HG03442 (cell line): ENCODE data around the gene SLC1A1.
"Not testable (repeated sequence)": the region's sequence is repeated elsewhere in the genome, so short reads cannot be mapped to it uniquely, and the experiment has no call there.

Source experiments
- ATAC-seq: cut with Tn5 transposase; IDR thresholded peaks from one replicate; pipeline ENCODE4 v1.9.1; 2021; ENCODE audit warnings: mild to moderate bottlenecking, moderate library complexity; ENCODE audit not compliant: unreplicated experiment

Gene SLC1A1

DNA sequence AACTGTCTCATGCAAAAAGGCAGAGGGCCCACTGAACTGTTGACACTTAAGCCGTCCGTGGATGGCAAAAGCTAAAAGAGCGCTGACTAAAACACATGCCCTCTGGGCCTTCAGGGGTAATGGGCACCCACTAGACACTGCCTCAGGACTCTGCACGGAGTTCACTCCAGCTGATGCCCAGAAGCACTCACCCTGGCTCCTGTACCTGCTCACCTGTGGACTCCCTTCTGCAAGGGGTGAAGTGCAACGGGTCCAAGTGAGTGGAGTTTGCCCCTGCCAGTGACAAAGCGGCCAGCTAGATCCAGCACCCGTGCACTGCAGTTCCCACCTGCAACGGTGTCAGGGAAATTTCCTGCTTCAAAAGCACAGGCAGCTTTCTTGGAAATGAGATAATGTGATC, 50.2 kb downstream of the SLC1A1 start:
- no peak for ATAC-seq

DNA sequence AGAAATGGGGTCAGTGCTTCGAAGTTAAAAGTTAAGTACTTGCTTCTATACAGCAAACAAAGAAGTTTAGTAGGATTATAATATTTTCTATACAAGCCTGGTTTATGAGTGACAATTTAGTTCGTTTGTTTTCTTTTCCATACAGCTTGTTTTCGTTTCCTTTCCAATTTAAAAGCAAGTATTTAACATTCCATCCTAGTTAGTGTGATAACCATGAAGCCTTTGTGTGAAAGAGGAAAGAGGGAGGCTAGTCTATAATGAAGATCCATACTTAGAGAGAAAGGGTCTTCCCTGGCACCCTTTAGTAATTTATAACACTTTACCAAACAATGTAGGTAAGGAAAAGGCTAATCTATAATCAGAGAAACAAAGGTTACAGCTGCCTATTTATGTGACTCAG, 51.0 kb downstream of the SLC1A1 start:
- no peak for ATAC-seq

DNA sequence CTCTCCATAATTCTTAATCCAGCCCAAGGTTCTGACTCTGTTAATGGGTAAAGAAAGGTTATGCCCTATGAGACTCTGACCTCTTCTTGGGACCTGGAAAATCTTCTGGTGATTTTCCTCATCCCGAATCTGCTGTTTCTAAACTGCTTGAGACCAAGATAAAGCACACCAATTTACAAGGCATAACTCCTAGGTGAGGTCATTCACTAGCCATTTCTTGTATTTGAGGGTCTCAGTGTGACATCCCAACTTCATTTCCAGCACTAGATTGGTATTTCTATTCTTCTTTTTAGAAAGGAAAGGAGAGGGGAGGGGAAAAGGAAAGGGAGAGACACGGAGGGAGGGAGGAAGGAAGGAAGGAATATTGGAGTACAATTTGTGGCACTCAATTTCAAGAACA, 51.6 kb downstream of the SLC1A1 start:
- ATAC-seq = no peak

DNA sequence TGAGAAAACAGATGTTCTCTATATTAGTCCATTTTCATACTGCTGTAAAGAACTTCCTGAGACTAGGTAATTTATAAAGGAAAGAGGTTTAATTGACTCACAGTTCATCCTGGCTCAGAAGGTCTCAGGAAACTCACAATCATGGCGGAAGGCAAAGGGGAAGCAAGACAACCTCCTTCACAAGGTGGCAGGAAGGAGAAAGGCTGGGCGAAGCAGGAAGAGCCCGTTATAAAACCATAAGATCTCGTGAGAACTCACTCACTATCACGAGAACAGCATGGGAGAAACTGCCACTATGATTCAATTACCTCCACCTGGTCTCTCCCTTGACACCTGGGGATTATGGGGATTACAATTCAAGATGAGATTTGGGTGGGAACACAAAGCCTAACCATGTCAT, 54.4 kb downstream of the SLC1A1 start:
- not testable (repeated sequence) for ATAC-seq

DNA sequence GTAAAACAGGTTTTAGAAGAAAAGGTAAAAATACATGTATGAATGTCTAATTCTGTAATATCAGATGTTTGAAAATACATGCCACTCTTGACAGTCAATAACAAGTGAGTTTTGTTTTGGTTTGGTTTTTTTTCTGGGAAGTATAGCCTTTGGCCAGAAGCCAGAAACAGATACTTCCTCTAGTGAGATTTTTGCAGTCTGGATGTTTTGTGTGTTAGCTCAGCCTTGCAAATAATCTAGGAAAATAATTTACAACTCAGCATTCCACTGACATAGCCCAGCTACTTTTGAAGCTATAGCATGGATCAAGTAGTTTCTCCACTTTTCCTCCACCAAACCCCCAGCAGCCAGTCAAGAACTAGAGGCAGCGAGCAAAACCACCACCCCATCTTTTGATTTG, 56.7 kb downstream of the SLC1A1 start:
- no peak for ATAC-seq

DNA sequence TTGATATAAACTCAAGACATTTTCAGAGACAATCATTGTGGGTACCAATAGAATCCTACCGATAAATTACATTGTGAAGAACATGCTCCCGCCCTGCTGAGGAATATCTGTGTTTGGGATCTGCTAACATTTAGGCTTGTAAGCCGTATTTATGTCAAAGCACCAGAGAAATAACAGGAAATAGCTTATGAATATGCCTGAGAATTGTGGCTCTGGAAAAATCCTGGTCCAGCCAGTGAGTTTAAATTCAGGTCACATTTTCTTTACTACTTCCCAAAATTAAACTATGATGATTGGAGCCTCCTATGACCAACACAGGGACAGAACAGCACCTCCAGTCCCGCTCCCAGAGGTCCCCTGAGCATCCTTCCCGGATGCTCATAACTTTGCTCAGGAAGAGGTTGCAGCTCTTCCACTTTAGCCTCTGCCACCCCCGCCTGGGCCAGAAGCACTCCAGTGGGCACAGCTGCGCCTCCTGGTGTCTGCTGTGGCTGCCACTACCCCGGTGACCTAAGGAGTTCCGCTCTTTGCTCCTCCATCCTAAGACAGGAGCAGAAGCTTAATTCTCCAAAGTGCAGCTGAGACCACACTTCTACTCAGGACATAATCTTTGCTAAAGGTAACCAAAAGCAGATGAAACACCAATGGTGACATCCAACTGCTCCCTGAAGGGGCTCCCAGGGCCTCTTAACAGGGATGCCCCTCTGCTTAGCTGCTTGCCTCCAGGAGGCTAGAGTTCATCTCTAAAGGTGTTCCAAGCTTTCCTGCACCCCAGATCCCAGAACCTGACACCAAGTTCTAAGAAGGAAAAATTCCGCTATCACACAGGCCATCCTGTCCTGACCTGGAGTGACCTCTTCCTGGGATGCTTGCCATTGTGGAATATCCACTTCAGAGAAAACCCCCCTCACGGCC, 58.8 kb downstream of the SLC1A1 start:
- no peak for ATAC-seq

DNA sequence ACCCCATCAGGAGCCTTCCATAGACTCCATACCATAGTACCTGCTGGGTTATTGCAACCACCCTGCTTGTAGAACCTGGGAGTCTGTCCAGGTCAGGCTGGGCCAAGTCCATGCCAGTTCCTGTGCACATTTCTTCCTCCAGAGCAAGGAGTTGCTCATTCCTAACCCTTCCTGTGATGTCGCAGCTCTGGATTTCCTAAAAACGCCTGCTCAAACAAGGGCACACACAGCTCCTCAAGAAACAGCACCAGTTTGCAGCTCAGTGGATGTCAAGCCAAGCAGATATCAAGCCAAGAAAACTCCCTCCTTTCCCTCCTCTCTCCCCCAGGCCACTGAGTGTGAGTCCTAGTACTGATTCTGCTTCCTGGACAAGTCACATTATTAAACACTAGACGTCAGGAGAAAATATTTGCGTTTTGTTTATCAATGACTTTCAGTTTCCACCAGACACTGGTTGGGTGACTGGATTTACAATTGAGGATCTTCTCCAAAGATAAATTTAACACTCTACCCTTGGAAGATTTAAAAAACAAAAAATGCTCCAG, 59.6 kb downstream of the SLC1A1 start:
- no peak for ATAC-seq

DNA sequence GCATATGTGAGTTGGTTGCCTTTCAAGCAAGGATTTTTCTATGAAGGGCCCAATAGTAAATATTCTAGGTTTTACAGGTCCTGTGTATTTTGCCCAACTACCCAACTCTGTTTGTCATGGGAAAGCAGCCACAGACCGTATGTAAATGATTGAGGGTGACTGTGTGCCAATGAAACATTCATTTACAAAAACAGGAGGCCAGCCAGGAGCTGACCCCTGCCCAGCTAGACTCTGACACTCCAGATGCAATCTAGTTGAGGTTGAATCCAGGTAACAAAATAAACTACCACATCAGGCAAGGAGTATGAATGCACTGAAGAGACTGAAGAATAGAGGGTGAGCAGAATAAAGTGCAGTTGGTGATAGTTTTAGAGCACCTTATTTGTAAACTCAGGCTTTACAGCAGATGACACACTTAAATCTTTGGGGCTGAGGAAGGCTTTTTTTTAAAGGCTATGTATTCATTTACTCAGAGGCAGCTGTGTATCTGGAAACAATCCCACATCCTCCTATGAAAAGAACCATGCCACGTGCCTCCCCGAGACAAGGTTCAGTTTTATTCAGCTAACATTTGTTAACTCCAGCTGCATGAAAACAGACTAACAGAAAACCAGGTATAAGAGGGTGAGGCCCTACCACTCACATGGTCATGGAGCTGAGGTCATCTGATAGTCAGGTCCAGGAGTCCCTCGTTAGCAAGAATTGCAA, 60.7 kb downstream of the SLC1A1 start:
- no peak for ATAC-seq

DNA sequence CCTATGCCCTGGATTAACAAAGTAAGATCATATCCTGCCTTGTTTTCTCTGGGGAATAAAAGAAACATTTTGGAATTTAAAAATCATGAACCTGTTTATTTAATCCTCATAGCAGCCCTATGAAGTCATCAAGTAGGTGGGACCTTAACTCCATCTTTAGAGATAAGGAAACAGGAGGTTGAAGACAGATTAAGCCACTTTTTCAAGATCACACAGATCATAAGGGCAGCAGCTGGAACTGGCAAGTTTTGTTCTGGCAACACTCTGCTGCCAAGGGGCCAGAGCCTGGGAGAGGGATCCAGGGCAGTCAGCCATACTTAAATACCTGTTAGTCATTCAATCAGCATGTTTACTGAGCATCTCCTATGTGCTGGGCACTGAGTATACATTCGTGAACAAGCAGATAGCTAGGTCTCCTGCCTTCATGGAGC, 63.7 kb downstream of the SLC1A1 start:
- no peak for ATAC-seq

DNA sequence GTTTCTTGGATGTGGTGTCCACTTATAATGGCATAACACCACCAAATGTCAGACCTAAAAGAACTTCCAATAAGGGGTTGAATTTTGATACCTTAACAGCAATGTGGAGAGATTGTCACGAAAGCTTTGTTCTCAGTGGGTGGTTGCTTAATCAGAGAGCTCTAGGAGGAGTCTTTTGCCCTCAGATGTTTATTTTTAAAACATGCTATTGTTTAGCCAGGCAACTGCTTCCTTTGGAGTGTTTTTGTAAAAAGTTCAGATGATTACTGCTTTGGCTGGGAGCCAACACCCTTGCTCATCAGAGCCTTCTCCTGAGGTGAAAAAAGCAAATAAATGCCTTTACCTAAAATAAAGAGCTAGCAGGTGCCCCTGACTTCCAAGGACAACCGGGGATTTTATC, 65.0 kb downstream of the SLC1A1 start:
- no peak for ATAC-seq

DNA sequence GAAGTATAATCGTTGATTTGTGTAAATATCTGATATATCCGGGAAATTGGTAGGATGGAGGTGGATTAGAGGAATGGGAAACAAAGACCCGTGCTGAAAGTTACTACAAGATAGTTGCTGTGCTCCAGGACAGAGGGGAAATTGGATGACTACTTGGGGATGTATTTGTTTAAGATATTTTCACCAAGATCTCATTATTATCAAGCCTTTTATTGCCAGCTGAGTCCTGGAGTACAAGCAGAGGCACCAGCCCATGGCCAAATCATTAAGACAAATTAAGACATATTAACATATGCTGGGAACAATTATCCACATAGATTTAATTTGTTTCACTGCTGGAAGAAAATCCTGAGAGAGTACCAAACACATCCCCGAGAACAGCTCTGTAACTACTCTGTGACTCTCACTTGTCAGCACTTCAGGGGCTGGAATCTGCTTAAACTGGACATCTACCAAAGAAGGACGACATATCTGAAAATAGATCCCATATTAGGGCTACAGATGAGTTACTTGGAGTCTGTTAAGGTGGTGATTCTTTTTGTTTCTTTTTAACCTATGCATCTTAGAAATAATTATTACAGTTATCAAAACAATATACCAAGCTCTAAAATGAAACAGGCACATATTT, 68.2 kb downstream of the SLC1A1 start:
- ATAC-seq = no peak

DNA sequence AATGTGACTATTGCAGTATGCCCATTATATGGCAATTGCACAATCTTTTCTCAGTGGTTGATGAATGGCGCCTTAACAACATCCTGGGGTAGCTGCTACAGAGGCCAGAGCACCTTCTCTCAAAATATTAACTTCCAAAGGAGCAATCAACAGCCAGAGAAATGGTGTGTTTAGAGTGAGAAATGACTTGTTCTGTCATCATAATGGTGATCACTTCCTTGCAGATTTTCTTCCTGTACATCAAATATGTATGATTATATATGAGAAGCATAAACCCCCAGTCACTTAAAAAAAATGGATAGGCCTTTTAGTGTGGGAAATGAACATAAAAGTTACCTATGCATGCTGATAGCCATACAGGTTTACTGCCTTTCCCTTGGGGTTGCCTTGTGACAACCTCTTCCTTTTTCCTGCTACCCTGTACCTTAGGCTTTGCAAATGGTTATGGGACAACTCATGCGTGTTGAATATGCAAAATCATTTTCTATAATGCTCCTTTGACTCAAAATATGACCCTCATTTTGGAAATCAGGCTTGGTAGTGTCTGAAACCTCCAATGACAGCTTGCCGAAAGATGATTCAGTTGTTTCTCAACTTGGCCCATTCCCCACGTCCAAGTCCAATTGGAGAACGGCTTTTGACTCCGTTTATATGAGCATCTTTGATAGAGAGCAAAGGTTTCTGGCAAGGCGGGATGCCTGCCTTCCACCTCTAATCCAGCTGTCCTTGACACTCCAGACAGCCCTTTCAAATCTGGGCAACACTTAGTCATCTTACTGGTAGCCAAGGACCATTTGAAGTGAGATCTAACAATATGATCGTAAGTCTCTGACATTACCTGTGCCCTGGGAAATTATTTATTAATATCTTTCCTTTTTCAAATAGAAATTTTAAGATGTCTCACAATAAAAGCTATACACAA, 69.3 kb downstream of the SLC1A1 start:
- peak; percentile 84 for ATAC-seq

DNA sequence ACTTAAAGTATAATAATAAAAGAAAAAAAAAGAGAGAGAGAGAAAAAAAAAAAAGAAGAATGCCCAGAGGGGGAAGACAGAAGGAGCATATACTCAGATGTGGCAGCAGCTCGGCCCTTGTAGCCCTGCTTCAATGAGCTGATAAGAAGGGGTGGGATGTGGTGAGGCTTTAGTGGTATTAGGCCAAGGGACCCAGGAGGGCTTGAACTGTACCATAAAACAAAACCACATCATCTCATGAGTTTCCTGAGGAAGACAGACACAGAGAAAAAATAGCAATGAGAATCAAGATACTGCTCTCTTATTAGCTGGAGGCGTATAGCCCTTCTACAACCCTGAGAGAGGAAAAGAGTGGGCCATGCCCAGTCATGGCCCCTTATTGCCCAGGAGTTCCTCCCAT, 72.8 kb downstream of the SLC1A1 start:
- no peak for ATAC-seq

DNA sequence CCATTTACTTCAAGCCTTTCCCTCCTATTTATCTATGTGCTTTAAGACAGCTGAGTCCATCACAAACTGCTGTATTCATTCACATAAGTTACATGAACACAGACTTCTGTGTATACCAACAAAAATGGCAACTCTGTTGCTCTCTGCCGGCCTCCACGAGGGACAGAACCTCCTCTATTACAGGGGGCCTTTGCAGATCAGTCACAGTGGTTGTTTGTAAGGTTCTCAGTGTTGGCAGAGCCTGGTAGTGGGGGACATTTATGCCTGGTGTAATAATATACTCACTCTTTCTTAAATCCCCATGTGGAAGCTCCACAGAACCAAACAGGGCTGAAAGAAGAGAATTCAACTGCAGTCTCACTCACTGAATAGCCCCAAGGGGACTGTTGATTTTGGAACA, 76.5 kb downstream of the SLC1A1 start:
- ATAC-seq = no peak

DNA sequence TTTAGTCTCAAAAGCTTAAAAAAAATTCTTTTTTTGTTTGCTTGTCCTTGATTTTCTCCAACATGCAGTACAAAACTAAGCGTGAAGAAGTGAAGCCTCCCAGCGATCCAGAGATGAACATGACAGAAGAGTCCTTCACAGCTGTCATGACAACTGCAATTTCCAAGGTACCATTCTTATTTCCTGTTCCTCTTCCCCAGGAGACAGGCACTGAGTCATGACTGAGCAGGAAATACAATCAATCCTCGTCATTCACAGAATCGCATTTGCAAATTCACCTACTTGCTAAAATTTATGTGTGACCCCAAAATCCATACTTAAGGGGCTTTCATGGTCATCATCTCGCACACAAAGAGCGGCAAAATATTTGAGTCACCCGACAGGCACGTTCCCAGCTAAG, 77.3 kb downstream of the SLC1A1 start:
- no peak for ATAC-seq

DNA sequence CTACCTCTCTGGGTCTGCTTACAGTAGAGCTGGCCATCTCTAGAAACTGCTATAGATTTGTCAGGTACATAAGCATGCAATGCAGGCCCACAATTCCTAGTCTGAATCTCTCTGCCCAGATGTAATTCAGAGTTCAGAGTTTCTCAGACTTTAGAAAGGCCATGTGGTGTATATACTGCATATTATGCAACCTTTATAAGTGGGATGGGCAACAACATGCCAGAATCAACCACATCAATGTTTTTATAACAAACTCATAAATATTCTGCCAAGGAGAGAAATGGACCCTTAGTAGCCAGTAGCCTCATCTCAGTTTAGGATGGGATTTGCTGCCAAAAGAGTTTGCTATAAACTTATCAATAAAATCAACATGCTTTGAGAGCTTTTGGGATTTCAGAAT, 78.8 kb downstream of the SLC1A1 start:
- ATAC-seq = no peak

DNA sequence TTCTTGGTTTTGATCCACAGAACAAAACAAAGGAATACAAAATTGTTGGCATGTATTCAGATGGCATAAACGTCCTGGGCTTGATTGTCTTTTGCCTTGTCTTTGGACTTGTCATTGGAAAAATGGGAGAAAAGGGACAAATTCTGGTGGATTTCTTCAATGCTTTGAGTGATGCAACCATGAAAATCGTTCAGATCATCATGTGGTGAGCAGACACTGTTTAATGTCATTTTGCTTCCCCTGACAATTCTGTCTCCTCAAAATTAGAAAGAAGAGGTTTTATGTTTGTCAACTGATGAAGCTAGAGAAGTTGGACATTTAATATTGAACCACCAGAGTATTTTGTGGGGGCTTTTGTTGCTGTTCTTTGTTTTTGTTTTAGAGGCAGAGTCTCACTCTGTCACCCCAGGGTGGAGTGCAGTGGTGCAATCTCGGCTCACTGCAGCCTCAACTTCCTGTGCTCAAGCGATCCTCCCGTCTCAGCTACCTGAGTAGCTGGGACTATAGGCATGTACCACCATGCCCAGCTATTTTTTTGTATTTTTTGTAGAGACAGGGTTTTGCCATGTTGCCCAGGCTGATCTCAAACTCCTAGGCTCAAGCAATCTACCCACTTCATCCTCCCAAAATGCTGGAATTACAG, 82.0 kb downstream of the SLC1A1 start:
- no peak for ATAC-seq

DNA sequence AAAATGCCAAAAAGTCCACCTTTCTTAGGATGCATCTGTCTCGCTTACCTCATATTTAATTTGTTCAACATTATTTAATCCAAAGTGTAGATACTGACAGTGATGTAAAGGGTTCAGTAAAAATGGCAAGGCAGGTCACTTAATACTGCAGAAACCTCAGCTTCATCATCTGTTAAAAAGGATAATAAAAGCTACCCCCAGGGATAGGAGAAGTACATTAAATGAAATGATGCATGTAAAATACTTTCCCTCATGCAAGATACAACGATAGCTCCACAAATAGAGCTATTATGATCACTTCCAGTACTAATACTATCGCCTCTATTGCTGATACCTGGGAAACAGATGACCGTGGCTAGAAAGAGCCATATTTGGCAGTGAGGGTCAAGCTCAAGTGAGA, 82.9 kb downstream of the SLC1A1 start:
- ATAC-seq = no peak

DNA sequence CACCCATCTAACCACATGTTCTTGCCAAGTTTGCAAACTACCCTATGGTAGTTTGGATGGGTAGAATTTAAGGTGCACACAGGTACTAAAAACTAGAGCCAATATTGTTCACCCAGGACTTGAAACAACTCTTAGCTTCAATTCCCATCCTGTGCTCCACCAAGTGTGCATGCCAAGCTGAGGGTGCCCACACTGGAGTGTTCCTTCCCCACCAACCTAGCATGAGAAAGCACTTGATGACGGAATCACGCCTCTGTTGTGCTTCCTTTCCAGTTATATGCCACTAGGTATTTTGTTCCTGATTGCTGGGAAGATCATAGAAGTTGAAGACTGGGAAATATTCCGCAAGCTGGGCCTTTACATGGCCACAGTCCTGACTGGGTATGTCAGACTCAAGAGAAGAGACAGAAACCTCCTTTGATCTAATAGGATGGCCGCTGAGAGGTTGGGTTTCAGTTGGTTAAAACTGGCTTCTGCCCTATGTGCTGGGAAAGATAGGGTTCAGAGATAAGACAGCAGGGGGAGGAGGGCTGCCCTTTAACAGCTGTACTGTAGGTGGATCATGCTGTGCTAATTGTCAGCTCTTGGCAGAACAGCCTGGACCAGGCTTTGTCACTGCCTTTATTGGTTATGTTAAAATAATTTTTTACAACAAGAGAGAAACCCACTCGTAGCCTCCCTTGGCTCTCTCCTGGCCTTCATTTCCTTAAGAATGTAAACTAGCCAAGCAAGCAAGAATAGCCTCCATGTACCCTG, 83.5 kb downstream of the SLC1A1 start:
- ATAC-seq = no peak
